ENCODE measurements around the gene TFEC. TPM values are rescaled to one million over a fixed set of nuclear protein-coding genes. Genes with fewer than 3 reads are reported as not detected.

The TFEC gene
- total RNA-seq, 1 donor from 2014 or later: 0.06 TPM

GRCh38 chr7:115888981-115889668, 141.4 kb downstream of the TFEC start:
- H3K4me2 ChIP-seq: no peak overlapping the region
- H2AFZ ChIP-seq (replicated peaks): peak overlapping the region; percentile 3
- H3K9me3 ChIP-seq (ENCODE audit: low read depth): no peaks in the 10 kb centered on the region
- H3K36me3 ChIP-seq: no peaks in the 10 kb centered on the region
- no peak overlapping the region for H3K27ac ChIP-seq
- Mint-ChIP-seq H3K4me3 (no peak overlapping the region), H3K4me1 (peaks cover 5% of the 10 kb centered on the region), H3K9me3 (peaks cover 24% of the 10 kb centered on the region), H3K27me3 (ENCODE audit: insufficient read depth, low read depth) (peaks cover 4% of the 10 kb centered on the region), H3K36me3 (no peaks in the 10 kb centered on the region), H3K27ac (peak overlapping the region; percentile 78)
- no peak overlapping the region for H3K9ac ChIP-seq
- DNase-seq (ENCODE audit: low spot score): no peak
- no peaks in the 10 kb centered on the region for H3K79me2 ChIP-seq (ENCODE audit: low read depth)
- no peak for TF ChIP-seq EZH2 (IDR thresholded peaks at IDR 0.05)
- no peak overlapping the region for H3K4me3 ChIP-seq
- H4K20me1 ChIP-seq (ENCODE audit: low read depth): no peaks in the 10 kb centered on the region
- no peaks in the 10 kb centered on the region for H3K4me1 ChIP-seq
- H3F3A ChIP-seq (ENCODE audit: low read depth): no peaks in the 10 kb centered on the region
- H3K27me3 ChIP-seq: no peaks in the 10 kb centered on the region

- H3F3A ChIP-seq (ENCODE audit: low read depth): no peaks in the 10 kb centered on the region
- H3K9ac ChIP-seq: no peak overlapping the region
- no peak overlapping the region for H3K4me2 ChIP-seq
- H2AFZ ChIP-seq (replicated peaks): peak overlapping the region; percentile 29
- Mint-ChIP-seq H3K4me1 (peaks cover 5% of the 10 kb centered on the region), H3K27me3 (ENCODE audit: insufficient read depth, low read depth) (peaks cover 4% of the 10 kb centered on the region), H3K9me3 (peaks cover 14% of the 10 kb centered on the region), H3K36me3 (no peaks in the 10 kb centered on the region), H3K4me3 (no peak overlapping the region), H3K27ac (no peak overlapping the region)
- no peak for DNase-seq (ENCODE audit: low spot score)
- H3K36me3 ChIP-seq: no peaks in the 10 kb centered on the region
- H3K27me3 ChIP-seq: no peaks in the 10 kb centered on the region
- H3K79me2 ChIP-seq (ENCODE audit: low read depth): no peaks in the 10 kb centered on the region
- no peaks in the 10 kb centered on the region for H4K20me1 ChIP-seq (ENCODE audit: low read depth)
- TF ChIP-seq EZH2 (IDR thresholded peaks at IDR 0.05) (no peak), EZH2phosphoT487 (IDR thresholded peaks at IDR 0.05) (no peak), CTCF (IDR thresholded peaks at IDR 0.05) (no peak)
- no peaks in the 10 kb centered on the region for H3K4me1 ChIP-seq
- no peaks in the 10 kb centered on the region for H3K9me3 ChIP-seq (ENCODE audit: low read depth)
- H3K4me3 ChIP-seq: no peak overlapping the region
- H3K27ac ChIP-seq: no peak overlapping the region
Measured at GRCh38 chr7:115885550-115885949, 145.0 kb downstream of the TFEC start.

Other genes starting within 250 kb of the TFEC start
- 5.9 and 10.6 TPM in 2 replicates for gene TES, start 179.8 kb upstream of the TFEC start, total RNA-seq (ENCODE audit: low replicate concordance)

All from neural progenitor cell (in vitro differentiated cells).